ENCODE measurements around the gene REEP1.

The REEP1 gene

DNA sequence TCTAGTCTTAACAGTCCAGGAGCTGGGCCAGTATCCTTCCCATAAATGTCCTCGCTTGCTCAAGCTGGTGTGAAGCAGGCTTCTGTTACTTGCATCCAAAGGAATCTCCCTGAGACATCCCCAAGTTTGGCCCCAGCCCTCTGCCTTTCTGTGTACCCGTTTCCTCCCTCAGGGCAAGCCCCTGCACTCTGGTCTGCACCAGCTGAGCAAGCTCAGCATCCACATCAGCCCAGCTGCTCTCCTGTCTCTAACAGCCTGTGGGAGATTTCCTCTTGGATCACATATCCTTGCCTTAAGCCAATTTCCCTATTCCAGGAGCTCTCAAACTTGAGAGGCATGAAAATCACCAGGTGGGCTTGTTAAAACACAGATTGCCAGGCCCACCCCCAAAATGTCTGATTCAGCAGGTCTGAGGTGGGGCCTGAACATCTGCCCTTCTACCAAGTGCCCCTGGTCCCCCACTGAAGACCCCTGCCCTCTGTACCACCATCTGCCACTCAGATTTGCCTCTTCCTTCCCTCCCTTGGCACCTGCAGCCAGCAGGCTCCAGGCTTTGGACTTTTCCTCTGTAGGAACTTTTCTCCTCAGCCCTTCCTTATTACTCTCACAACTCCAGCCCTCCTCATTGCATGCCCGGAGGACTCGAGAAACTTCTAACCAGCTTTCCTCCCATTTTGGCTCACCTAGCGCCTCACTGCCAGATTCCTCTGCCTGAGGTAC, 32.1 kb downstream of the REEP1 start:
- no peak for DNase-seq (ENCODE audit: low spot score)
- TF ChIP-seq, protein P1, sequence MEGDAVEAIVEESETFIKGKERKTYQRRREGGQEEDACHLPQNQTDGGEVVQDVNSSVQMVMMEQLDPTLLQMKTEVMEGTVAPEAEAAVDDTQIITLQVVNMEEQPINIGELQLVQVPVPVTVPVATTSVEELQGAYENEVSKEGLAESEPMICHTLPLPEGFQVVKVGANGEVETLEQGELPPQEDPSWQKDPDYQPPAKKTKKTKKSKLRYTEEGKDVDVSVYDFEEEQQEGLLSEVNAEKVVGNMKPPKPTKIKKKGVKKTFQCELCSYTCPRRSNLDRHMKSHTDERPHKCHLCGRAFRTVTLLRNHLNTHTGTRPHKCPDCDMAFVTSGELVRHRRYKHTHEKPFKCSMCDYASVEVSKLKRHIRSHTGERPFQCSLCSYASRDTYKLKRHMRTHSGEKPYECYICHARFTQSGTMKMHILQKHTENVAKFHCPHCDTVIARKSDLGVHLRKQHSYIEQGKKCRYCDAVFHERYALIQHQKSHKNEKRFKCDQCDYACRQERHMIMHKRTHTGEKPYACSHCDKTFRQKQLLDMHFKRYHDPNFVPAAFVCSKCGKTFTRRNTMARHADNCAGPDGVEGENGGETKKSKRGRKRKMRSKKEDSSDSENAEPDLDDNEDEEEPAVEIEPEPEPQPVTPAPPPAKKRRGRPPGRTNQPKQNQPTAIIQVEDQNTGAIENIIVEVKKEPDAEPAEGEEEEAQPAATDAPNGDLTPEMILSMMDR (IDR thresholded peaks at IDR 0.05; ENCODE audit: extremely low read depth, missing control alignments) = no peak

- DNase-seq (ENCODE audit: low spot score) = no peak
- TF ChIP-seq, protein P1 (IDR thresholded peaks at IDR 0.05; ENCODE audit: extremely low read depth, missing control alignments) = no peak
Observed at GRCh38 chr2:86304416-86304815, 33.0 kb downstream of the REEP1 start.

DNA sequence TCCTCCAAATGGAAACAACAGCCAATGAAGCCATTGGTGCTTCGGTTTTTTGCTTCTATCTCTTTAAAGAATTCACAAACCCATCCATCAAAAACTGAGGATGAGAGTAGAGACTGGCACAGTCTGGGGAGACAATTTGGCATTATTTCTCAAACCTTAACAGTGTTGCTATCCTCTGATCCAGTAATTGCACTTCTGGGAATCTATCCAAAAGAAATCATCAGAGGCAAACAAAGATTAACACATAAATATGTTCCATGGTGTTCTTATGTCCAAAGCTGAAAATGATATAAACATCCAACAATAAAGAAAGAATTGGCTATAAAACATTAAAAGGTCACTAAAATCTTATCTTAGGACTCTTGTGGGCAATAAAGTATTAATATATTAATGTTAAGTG, 35.1 kb downstream of the REEP1 start:
- TF ChIP-seq, protein P1 (IDR thresholded peaks at IDR 0.05; ENCODE audit: extremely low read depth, missing control alignments) = no peak
- no peak for DNase-seq (ENCODE audit: low spot score)

DNA sequence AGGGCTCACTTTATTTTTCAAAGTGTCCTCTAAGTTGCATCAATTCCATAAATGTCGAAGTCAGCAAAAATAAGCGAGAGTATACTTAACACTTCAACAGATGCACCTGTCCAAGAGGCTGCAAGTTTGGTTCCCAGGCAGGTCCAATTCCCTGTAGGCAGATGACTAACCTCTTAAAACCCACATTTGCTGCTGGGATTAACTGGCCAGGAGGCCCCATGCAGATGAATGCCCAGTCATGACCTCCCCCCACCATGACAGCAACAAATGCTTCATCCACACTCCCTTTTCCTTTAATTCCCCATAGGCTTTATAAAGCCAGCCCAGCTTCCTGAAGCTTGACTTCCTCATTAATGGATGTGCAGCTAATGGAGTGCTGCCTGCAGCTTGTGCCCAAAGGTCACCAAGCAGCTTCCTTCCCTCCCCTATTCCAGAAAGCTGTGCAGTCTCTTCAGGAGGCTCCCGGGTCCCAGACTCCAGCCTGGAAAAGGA, 35.7 kb downstream of the REEP1 start:
- no peak for DNase-seq (ENCODE audit: low spot score)
- TF ChIP-seq, protein P1 (IDR thresholded peaks at IDR 0.05; ENCODE audit: extremely low read depth, missing control alignments) = no peak

GRCh38 chr2:86301009-86301408, 36.4 kb downstream of the REEP1 start:
- TF ChIP-seq, protein P1 (IDR thresholded peaks at IDR 0.05; ENCODE audit: extremely low read depth, missing control alignments) = no peak
- no peak for DNase-seq (ENCODE audit: low spot score)

GRCh38 chr2:86300496-86300895, 36.9 kb downstream of the REEP1 start:
- DNase-seq (ENCODE audit: low spot score) = no peak
- TF ChIP-seq, protein P1 (IDR thresholded peaks at IDR 0.05; ENCODE audit: extremely low read depth, missing control alignments) = no peak

GRCh38 chr2:86298411-86299390, 38.7 kb downstream of the REEP1 start:
- TF ChIP-seq, protein P1 (IDR thresholded peaks at IDR 0.05; ENCODE audit: extremely low read depth, missing control alignments) = no peak
- DNase-seq (ENCODE audit: low spot score) = no peak
